Ovary (tissue), 9 donors: Measurements from ENCODE around the gene RNF212. TPM values are rescaled to one million over a fixed set of nuclear protein-coding genes. Genes with fewer than 3 reads are reported as not detected.

Source experiments
- DNase-seq, 5 donors: peaks; one replicate each; pipeline ENCODE4 v3.0.0-alpha.2; 2019 to 2020
- H3K27ac ChIP-seq, 2 donors: fragments of 200-600 bp; one replicate each; pipeline versions ENCODE4 v1.5.1 to v1.8.0; 2019 to 2022
- H3K27me3 ChIP-seq: fragments of 200-600 bp; one replicate; pipeline ENCODE4 v1.8.0; 2022
- H3K36me3 ChIP-seq: fragments of 200-600 bp; sonication (generic); one replicate; pipeline ENCODE4 v1.5.1; 2019
- H3K4me1 ChIP-seq: one replicate; pipeline ENCODE4 v1.8.1; 2013; ENCODE audit warnings: mild to moderate bottlenecking, moderate library complexity; ENCODE audit not compliant: insufficient read depth
- H3K4me3 ChIP-seq: fragments of 200-600 bp; sonication (generic); one replicate; pipeline ENCODE4 v1.5.1; 2017
- H3K9me3 ChIP-seq, 2 donors: fragments of 200-600 bp in 1 of 2; sonication (generic) in 1 of 2; one replicate each; pipeline versions ENCODE4 v1.5.1 to v1.8.1; 2013 to 2019; ENCODE audit warnings: mild to moderate bottlenecking in 1 of 2, moderate library complexity in 1 of 2
- CTCF ChIP-seq, 3 donors: fragments of 450-650 bp in 2 of 3; fragments of 200-600 bp in 1 of 3; IDR thresholded peaks; one replicate each; pipeline versions ENCODE4 v1.5.1 to v1.8.0; 2016 to 2022; ENCODE audit warnings: antibody characterized with exemption in 3 of 3, mild to moderate bottlenecking in 1 of 3
- EP300 ChIP-seq: sonication (generic); formaldehyde crosslinking; IDR thresholded peaks from one replicate; pipeline ENCODE4 v1.6.1; 2017; ENCODE audit warnings: antibody characterized with exemption
- POLR2A ChIP-seq: fragments of 450-650 bp; IDR thresholded peaks from one replicate; pipeline ENCODE4 v1.6.1; 2017; ENCODE audit warnings: antibody characterized with exemption, mild to moderate bottlenecking, moderate library complexity
- WGBS, 3 donors: extraction: QIAGEN DNeasy Blood & Tissue Kit in 1 of 3; methylation state at CpG; one replicate each; pipeline versions ENCODE4 v1.1.5 to v1.1.7; 2013 to 2017; 5-methylcytosine and 5-hydroxymethylcytosine counted together
- intact Hi-C, 4 donors: fragments of 100-400 bp; cut with DNase I; formaldehyde crosslinking; loops; one replicate each; pipeline versions ENCODE4 v1.11.0 to v1.15.1; 2022 to 2023
- polyA plus RNA-seq, 2 donors: library from polyadenylated mRNA; stranded (reverse); fragments of 200-250 nt in 1 of 2; fragments of 350-450 nt in 1 of 2; fragmentation: Illumina TruSeq in 1 of 2; extraction: RNeasy Lipid Tissue Mini Kit (QIAGEN cat#74804) in 1 of 2; gene quantifications; one replicate each; pipeline ENCODE4 v1.2.3, GENCODE V29; 2013 to 2014
- total RNA-seq, 7 donors: library from RNA; depleted of rRNA in 2 of 7; stranded (reverse); fragments of >200 nt in 2 of 7; fragmentation: NEBNext Ultra II Directional in 3 of 7; extraction: Animal tissue kit (Norgen Biotek cat#: 25700) in 3 of 7; gene quantifications; one replicate each; pipeline versions ENCODE4 v1.1.0 to v1.2.4, GENCODE V29; 2016 to 2023
- donor health status: DM: no; HTN: no; CAD: no; lungs with moderate emphysema.
- donor health status: DM: no; HTN: no; CAD: no.
- donor health status: Bipolar disorder and iron deficiency.
- donor health status: DM: yes; HTN: yes; CAD: no.
- donor health status: DM: no; HTN: no; CAD: no.
- donor health status: DM: yes; HTN: yes; CAD: no.

Gene RNF212
- total and polyA plus RNA-seq, 9 donors: 6.2 to 31.0 (median 14.1) TPM

GRCh38 chr4:1154523-1155182, 41.3 kb upstream of the RNF212 start:
- DNase-seq: no peak
- TF ChIP-seq CTCF (IDR thresholded peaks at IDR 0.05) (no peak), POLR2A (no peak), EP300 (no peak)
- Histone ChIP-seq H3K36me3 (no peaks in the 10 kb centered on the region), H3K27ac (no peak overlapping the region), H3K27me3 (no peaks in the 10 kb centered on the region), H3K4me1 (no peaks in the 10 kb centered on the region), H3K4me3 (no peak overlapping the region), H3K9me3 (no peaks in the 10 kb centered on the region)
- intact Hi-C loops: no loop called here
- 62 to 73% (median 66%) methylated on average over 21 of the region's 21 CpGs for WGBS, 3 donors

- intact Hi-C loops: no loop called here
- no peak for DNase-seq
- Histone ChIP-seq H3K36me3 (no peaks in the 10 kb centered on the region), H3K27ac (no peak overlapping the region), H3K4me1 (no peaks in the 10 kb centered on the region), H3K27me3 (no peaks in the 10 kb centered on the region), H3K4me3 (no peak overlapping the region), H3K9me3 (no peaks in the 10 kb centered on the region)
- no peak for TF ChIP-seq POLR2A
- no peak for TF ChIP-seq EP300
- TF ChIP-seq CTCF (IDR thresholded peaks at IDR 0.05): no peak
- 54 to 64% (median 58%) methylated on average over 7 of the region's 7 CpGs for WGBS, 3 donors
These were observed 40.8 kb upstream of the RNF212 start for GRCh38 chr4:1154126-1154522.

GRCh38 chr4:1153567-1154090, 40.3 kb upstream of the RNF212 start:
- Histone ChIP-seq H3K36me3 (no peaks in the 10 kb centered on the region), H3K9me3 (no peaks in the 10 kb centered on the region), H3K4me1 (no peaks in the 10 kb centered on the region), H3K27ac (no peak overlapping the region), H3K27me3 (no peaks in the 10 kb centered on the region), H3K4me3 (no peak overlapping the region)
- TF ChIP-seq POLR2A (no peak), CTCF (IDR thresholded peaks at IDR 0.05) (no peak)
- intact Hi-C loops: no loop called here
- DNase-seq: no peak
- WGBS, 3 donors: 70 to 74% (median 70%) methylated on average over 11 of the region's 11 CpGs

GRCh38 chr4:1152290-1152689, 38.9 kb upstream of the RNF212 start:
- Histone ChIP-seq H3K27ac (no peak overlapping the region), H3K4me3 (no peak overlapping the region), H3K36me3 (no peaks in the 10 kb centered on the region), H3K27me3 (no peaks in the 10 kb centered on the region), H3K4me1 (no peaks in the 10 kb centered on the region), H3K9me3 (no peaks in the 10 kb centered on the region)
- TF ChIP-seq EP300 (no peak), CTCF (IDR thresholded peaks at IDR 0.05) (no peak), POLR2A (no peak)
- no peak for DNase-seq
- 73 to 75% (median 74%) methylated on average over 6 of the region's 6 CpGs for WGBS, 3 donors
- intact Hi-C loops: no loop called here
